Measurements from ENCODE around the gene GLRX2. TPM values are rescaled to one million over a fixed set of nuclear protein-coding genes. Genes with fewer than 3 reads are reported as not detected.

The GLRX2 gene
- polyA plus RNA-seq, 1 of the 3 experiments (the other 2 are of a cell fraction) = 12.8 TPM

GRCh38 chr1:193086342-193086741 lies 18.9 kb downstream of the GLRX2 start (continued):
- no peak for TF ChIP-seq GABPA (IDR thresholded peaks at IDR 0.05; ENCODE audit: low read depth)
- TF ChIP-seq, protein P1, sequence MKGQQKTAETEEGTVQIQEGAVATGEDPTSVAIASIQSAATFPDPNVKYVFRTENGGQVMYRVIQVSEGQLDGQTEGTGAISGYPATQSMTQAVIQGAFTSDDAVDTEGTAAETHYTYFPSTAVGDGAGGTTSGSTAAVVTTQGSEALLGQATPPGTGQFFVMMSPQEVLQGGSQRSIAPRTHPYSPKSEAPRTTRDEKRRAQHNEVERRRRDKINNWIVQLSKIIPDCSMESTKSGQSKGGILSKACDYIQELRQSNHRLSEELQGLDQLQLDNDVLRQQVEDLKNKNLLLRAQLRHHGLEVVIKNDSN (IDR thresholded peaks at IDR 0.05; ENCODE audit: borderline replicate concordance, low read depth) = no peak
- TF ChIP-seq, protein P2, sequence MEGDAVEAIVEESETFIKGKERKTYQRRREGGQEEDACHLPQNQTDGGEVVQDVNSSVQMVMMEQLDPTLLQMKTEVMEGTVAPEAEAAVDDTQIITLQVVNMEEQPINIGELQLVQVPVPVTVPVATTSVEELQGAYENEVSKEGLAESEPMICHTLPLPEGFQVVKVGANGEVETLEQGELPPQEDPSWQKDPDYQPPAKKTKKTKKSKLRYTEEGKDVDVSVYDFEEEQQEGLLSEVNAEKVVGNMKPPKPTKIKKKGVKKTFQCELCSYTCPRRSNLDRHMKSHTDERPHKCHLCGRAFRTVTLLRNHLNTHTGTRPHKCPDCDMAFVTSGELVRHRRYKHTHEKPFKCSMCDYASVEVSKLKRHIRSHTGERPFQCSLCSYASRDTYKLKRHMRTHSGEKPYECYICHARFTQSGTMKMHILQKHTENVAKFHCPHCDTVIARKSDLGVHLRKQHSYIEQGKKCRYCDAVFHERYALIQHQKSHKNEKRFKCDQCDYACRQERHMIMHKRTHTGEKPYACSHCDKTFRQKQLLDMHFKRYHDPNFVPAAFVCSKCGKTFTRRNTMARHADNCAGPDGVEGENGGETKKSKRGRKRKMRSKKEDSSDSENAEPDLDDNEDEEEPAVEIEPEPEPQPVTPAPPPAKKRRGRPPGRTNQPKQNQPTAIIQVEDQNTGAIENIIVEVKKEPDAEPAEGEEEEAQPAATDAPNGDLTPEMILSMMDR (IDR thresholded peaks at IDR 0.05) = no peak
- TF ChIP-seq USF2 (IDR thresholded peaks at IDR 0.05; ENCODE audit: borderline replicate concordance, low read depth, low read length) = no peak
- no peak for TF ChIP-seq FOXM1 (IDR thresholded peaks at IDR 0.05; ENCODE audit: low read depth)

DNA sequence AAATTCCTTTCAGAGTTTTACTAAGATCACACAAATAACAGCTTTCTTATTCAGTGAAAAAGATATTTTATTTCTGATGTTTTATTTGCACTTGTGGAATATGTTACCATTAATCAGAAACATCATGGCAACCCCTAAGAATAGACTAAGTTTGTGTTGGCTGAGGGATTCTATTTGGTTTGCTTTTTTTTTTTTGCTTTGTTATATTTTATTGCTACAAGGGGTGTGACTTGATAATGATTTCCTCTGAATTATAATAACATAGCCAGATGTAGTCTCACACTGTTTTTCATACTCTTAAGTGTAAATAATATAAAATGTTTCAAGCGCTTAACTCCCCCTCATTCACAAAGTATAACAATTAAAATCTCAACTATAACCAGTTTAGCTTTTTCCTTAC lies 20.0 kb downstream of the GLRX2 start:
- 98% methylated on average over 1 of the region's 1 CpG for WGBS (ENCODE audit: low lambda C conversion rate)
- H3K4me2 ChIP-seq = no peak overlapping the region
- H3K27me3 ChIP-seq (ENCODE audit: insufficient read depth) = no peaks in the 10 kb centered on the region
- no peak for DNase-seq
- H3K4me1 ChIP-seq (ENCODE audit: control insufficient read depth in 1 of 2, insufficient read depth in 2 of 2, low read depth in 1 of 2, low read length in 1 of 2) = no peaks in the 10 kb centered on the region; a peak in 1 of 4 replicates
- H3K9me2 ChIP-seq = no peaks in the 10 kb centered on the region
- no peaks in the 10 kb centered on the region for H4K20me1 ChIP-seq (ENCODE audit: insufficient read depth)
- H3K27ac ChIP-seq (ENCODE audit: low read depth in 2 of 2, low read length in 1 of 2) = no peak overlapping the region
- H2AFZ ChIP-seq (ENCODE audit: low read depth) = no peak overlapping the region
- no peaks in the 10 kb centered on the region for H3K79me2 ChIP-seq (ENCODE audit: insufficient read depth)
- H3K9ac ChIP-seq = no peak overlapping the region
- TF ChIP-seq EZH2phosphoT487 (IDR thresholded peaks at IDR 0.05; ENCODE audit: borderline replicate concordance, low read depth) (no peak), RAD21 (IDR thresholded peaks at IDR 0.05; ENCODE audit: low read length) (no peak), POLR2AphosphoS5 (IDR thresholded peaks at IDR 0.05; ENCODE audit: low read depth, low read length) (no peak), ZBTB33 (IDR thresholded peaks at IDR 0.05; ENCODE audit: borderline replicate concordance, low read depth) (no peak), RFX5 (IDR thresholded peaks at IDR 0.05; ENCODE audit: low read length) (no peak), PBX3 (IDR thresholded peaks at IDR 0.05) (no peak), TCF12 (IDR thresholded peaks at IDR 0.05) (no peak), ELF1 (IDR thresholded peaks at IDR 0.05) (no peak), MAX (IDR thresholded peaks at IDR 0.05; ENCODE audit: low read depth) (no peak), YY1 (IDR thresholded peaks at IDR 0.05; ENCODE audit: low read depth) (no peak), REST (IDR thresholded peaks at IDR 0.05; ENCODE audit: low read depth, low read length) (no peak), GABPA (IDR thresholded peaks at IDR 0.05; ENCODE audit: low read depth) (no peak), CHD2 (IDR thresholded peaks at IDR 0.05; ENCODE audit: low read length, partially characterized antibody) (no peak), MXI1 (IDR thresholded peaks at IDR 0.05; ENCODE audit: low read depth, low read length) (no peak), RCOR1 (IDR thresholded peaks at IDR 0.05; ENCODE audit: low read length) (no peak), EP300 (IDR thresholded peaks at IDR 0.05; ENCODE audit: borderline replicate concordance in 1 of 2, low read depth in 1 of 2, low read length in 1 of 2) (no peak), NRF1 (IDR thresholded peaks at IDR 0.05; ENCODE audit: low read depth, low read length) (no peak)
- TF ChIP-seq, protein P1 (IDR thresholded peaks at IDR 0.05; ENCODE audit: borderline replicate concordance, low read depth) = no peak
- peaks cover 89 to 93% of the 10 kb centered on the region in 2 experiments for H3K36me3 ChIP-seq (replicated peaks in 1 of 2; ENCODE audit: control insufficient read depth in 1 of 2, insufficient read depth in 2 of 2, low read length in 1 of 2)
- ChIA-PET POLR2A (no interaction called here), CTCF (interaction anchor here (1.4 kb wide), 2 partner anchors 22 to 36 kb away, joined by 3 read pairs; partner anchors contain the start of gene CDC73)
- H3K9me3 ChIP-seq = no peaks in the 10 kb centered on the region
- H3F3A ChIP-seq (replicated peaks; ENCODE audit: insufficient read depth) = peaks cover 11% of the 10 kb centered on the region
- H3K4me3 ChIP-seq (ENCODE audit: low read depth in 2 of 2, low read length in 1 of 2) = no peak overlapping the region
